ENCODE data around the gene LRRK1.

LRRK1 gene

GRCh38 chr15:100881573-100882336 is 37.4 kb upstream of the LRRK1 start:
- in situ Hi-C loops (cut with MboI; ENCODE audit: low pct_unique_long_range_greater_than_20kb, low sequenced_read_pairs, unreplicated experiment), result no loop called here
- TF ChIP-seq CTCF (IDR thresholded peaks at IDR 0.05; ENCODE audit: extremely low read depth, insufficient read depth, missing control alignments), result no peak
- DNase-seq (ENCODE audit: low spot score), result no peak

- in situ Hi-C loops (cut with MboI; ENCODE audit: low pct_unique_long_range_greater_than_20kb, low sequenced_read_pairs, unreplicated experiment), result no loop called here
- TF ChIP-seq CTCF (IDR thresholded peaks at IDR 0.05; ENCODE audit: extremely low read depth, insufficient read depth, missing control alignments), result no peak
- DNase-seq (ENCODE audit: low spot score), result no peak
Observed at GRCh38 chr15:100885116-100885515, 34.0 kb upstream of the LRRK1 start.

- TF ChIP-seq CTCF (IDR thresholded peaks at IDR 0.05; ENCODE audit: extremely low read depth, insufficient read depth, missing control alignments), result no peak
- DNase-seq (ENCODE audit: low spot score), result no peak
- in situ Hi-C loops (cut with MboI; ENCODE audit: low pct_unique_long_range_greater_than_20kb, low sequenced_read_pairs, unreplicated experiment), result no loop called here
Observed at GRCh38 chr15:100885811-100886210, 33.3 kb upstream of the LRRK1 start.

- DNase-seq (ENCODE audit: low spot score), result no peak
- in situ Hi-C loops (cut with MboI; ENCODE audit: low pct_unique_long_range_greater_than_20kb, low sequenced_read_pairs, unreplicated experiment), result no loop called here
- TF ChIP-seq CTCF (IDR thresholded peaks at IDR 0.05; ENCODE audit: extremely low read depth, insufficient read depth, missing control alignments), result no peak
Observed at GRCh38 chr15:100887211-100887913, 31.8 kb upstream of the LRRK1 start.

- no peak for DNase-seq (ENCODE audit: low spot score)
- no peak for TF ChIP-seq CTCF (IDR thresholded peaks at IDR 0.05; ENCODE audit: extremely low read depth, insufficient read depth, missing control alignments)
- in situ Hi-C loops (cut with MboI; ENCODE audit: low pct_unique_long_range_greater_than_20kb, low sequenced_read_pairs, unreplicated experiment), result no loop called here
Observed at GRCh38 chr15:100889385-100890050, 29.6 kb upstream of the LRRK1 start.

- no peak for DNase-seq (ENCODE audit: low spot score)
- in situ Hi-C loops (cut with MboI; ENCODE audit: low pct_unique_long_range_greater_than_20kb, low sequenced_read_pairs, unreplicated experiment), result no loop called here
- TF ChIP-seq CTCF (IDR thresholded peaks at IDR 0.05; ENCODE audit: extremely low read depth, insufficient read depth, missing control alignments), result no peak
Observed at GRCh38 chr15:100890051-100890720, 29.0 kb upstream of the LRRK1 start.
